Measurements from ENCODE around the gene DKC1. TPM values are rescaled to one million over a fixed set of nuclear protein-coding genes. Genes with fewer than 3 reads are reported as not detected.

The DKC1 gene
- total RNA-seq, 1 experiment from 2014 or later, result 160 TPM

DNA sequence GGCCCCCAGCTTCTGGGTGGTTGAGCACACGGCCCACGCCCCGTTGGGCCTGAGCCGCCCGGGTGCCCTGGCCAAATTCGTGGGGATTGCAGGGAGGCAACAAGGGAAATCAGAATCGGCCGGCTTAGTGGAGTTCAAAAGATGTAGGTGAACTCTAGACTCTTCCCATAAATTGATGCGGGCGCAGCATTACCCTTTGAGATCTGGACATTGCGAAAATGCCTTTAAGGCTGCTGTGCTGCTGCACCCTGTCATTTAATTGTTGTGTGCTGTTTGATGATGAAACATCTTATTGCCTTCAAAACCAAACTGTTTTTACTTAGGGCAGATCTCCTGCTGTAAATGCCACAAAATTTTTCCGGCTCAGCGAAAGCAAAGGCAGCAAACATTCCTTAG lies 43.0 kb downstream of the DKC1 start:
- no peak overlapping the region for H3K9ac ChIP-seq (ENCODE audit: extremely low read depth, insufficient read length, low read length)
- peaks cover 29% of the 10 kb centered on the region for H3K27me3 Mint-ChIP-seq (ENCODE audit: low read depth)
- no peak overlapping the region for H2BK20ac ChIP-seq (ENCODE audit: low read depth, low read length, poor library complexity, severe bottlenecking)
- H3K9me3 Mint-ChIP-seq, result peaks cover 68 to 69% of the 10 kb centered on the region in 2 experiments
- no peak overlapping the region for H3K14ac ChIP-seq (ENCODE audit: insufficient read depth, low read length)
- peaks cover 5% of the 10 kb centered on the region for H3K23me2 ChIP-seq (ENCODE audit: insufficient read length, low read depth, low read length, poor library complexity, severe bottlenecking)
- H3K27me3 ChIP-seq (ENCODE audit: insufficient read depth, low read length), result peaks cover 3% of the 10 kb centered on the region; the same call in 1 of the 2 replicates
- H2BK15ac ChIP-seq (ENCODE audit: low read depth, low read length), result no peak overlapping the region; the same call in 1 of the 2 replicates
- no peaks in the 10 kb centered on the region for H3K79me2 ChIP-seq (ENCODE audit: insufficient read depth, low read length)
- H4K91ac ChIP-seq (ENCODE audit: insufficient read length, low read depth, low read length), result no peak overlapping the region
- no peak overlapping the region for H2BK5ac ChIP-seq (ENCODE audit: insufficient read length, low read length)
- no peak overlapping the region for H2BK120ac ChIP-seq (ENCODE audit: low read depth, low read length, poor library complexity, severe bottlenecking)
- H3K9me3 ChIP-seq (ENCODE audit: control insufficient read depth, low read depth, low read length), result peaks cover 25% of the 10 kb centered on the region
- H3K56ac ChIP-seq (ENCODE audit: insufficient read length, low read depth, low read length), result no peak overlapping the region
- H3K27ac ChIP-seq (ENCODE audit: insufficient read length, low read depth, low read length), result no peak overlapping the region
- H3T11ph ChIP-seq (ENCODE audit: low read length), result no peak overlapping the region
- H4K8ac ChIP-seq (replicated peaks; ENCODE audit: insufficient read length, low read depth, low read length), result no peak overlapping the region
- no CpG with 5 or more reads among the region's 13 CpGs for WGBS (ENCODE audit: extremely low coverage, insufficient read length, low lambda C conversion rate)
- DNase-seq, result no peak
- H3K23ac ChIP-seq (ENCODE audit: insufficient read length, low read depth, low read length), result no peak overlapping the region
- H3K4ac ChIP-seq (ENCODE audit: low read depth, low read length), result no peak overlapping the region
- no peak overlapping the region for H2AFZ ChIP-seq (ENCODE audit: low read length)
- H3K4me1 ChIP-seq (ENCODE audit: insufficient read depth, low read length), result peaks cover 3% of the 10 kb centered on the region; the same call in 1 of the 2 replicates
- H4K5ac ChIP-seq (ENCODE audit: insufficient read length, low read depth, low read length), result no peak overlapping the region
- TF ChIP-seq, protein P1, sequence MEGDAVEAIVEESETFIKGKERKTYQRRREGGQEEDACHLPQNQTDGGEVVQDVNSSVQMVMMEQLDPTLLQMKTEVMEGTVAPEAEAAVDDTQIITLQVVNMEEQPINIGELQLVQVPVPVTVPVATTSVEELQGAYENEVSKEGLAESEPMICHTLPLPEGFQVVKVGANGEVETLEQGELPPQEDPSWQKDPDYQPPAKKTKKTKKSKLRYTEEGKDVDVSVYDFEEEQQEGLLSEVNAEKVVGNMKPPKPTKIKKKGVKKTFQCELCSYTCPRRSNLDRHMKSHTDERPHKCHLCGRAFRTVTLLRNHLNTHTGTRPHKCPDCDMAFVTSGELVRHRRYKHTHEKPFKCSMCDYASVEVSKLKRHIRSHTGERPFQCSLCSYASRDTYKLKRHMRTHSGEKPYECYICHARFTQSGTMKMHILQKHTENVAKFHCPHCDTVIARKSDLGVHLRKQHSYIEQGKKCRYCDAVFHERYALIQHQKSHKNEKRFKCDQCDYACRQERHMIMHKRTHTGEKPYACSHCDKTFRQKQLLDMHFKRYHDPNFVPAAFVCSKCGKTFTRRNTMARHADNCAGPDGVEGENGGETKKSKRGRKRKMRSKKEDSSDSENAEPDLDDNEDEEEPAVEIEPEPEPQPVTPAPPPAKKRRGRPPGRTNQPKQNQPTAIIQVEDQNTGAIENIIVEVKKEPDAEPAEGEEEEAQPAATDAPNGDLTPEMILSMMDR (conservative IDR thresholded peaks at IDR 0.05), result no peak
- H3K4me3 Mint-ChIP-seq, result peak overlapping the region; percentile 68 to 78
- H3K4me2 ChIP-seq (ENCODE audit: insufficient read depth, insufficient read length, low read length), result peak overlapping the region; percentile 38
- H4K20me1 ChIP-seq (ENCODE audit: control insufficient read depth, insufficient read depth, insufficient read length), result no peaks in the 10 kb centered on the region
- no peak overlapping the region for H2AK5ac ChIP-seq (ENCODE audit: insufficient read length, low read length)
- no peak overlapping the region for H2BK12ac ChIP-seq (ENCODE audit: insufficient read length, low read depth, low read length)
- no peak overlapping the region for H3K27ac Mint-ChIP-seq
- peaks cover 5 to 15% (median 14%) of the 10 kb centered on the region in 3 experiments; a peak in 6 of 7 replicates for H3K36me3 Mint-ChIP-seq (ENCODE audit: insufficient read depth in 1 of 3, low read depth in 3 of 3)
- peaks cover 6 to 20% of the 10 kb centered on the region in 2 experiments for H3K4me1 Mint-ChIP-seq
- H3K18ac ChIP-seq (ENCODE audit: insufficient read length, low read depth, low read length), result no peak overlapping the region
- no peaks in the 10 kb centered on the region for H3K79me1 ChIP-seq (ENCODE audit: insufficient read depth, low read depth, low read length, poor library complexity, severe bottlenecking)

All from H9 (cell line).